Left ventricle myocardium inferior (tissue), 1 donor: ENCODE measurements around the gene SLC20A1. TPM values are rescaled to one million over a fixed set of nuclear protein-coding genes. Genes with fewer than 3 reads are reported as not detected.

ENCODE experiments used
- DNase-seq: peaks from one replicate; pipeline ENCODE4 v3.0.0-alpha.2; 2020
- H3K27ac ChIP-seq: fragments of 200-600 bp; replicated peaks from 2 replicates; pipeline ENCODE4 v1.8.0; 2021
- H3K27me3 ChIP-seq: fragments of 200-600 bp; 2 replicates; pipeline ENCODE4 v1.8.0; 2021; ENCODE audit warnings: low read depth
- H3K36me3 ChIP-seq: fragments of 200-600 bp; 2 replicates; pipeline ENCODE4 v1.8.0; 2021
- H3K4me1 ChIP-seq: fragments of 200-600 bp; 2 replicates; pipeline ENCODE4 v1.8.0; 2021
- H3K4me3 ChIP-seq: fragments of 200-600 bp; 2 replicates; pipeline ENCODE4 v1.8.0; 2021; ENCODE audit warnings: mild to moderate bottlenecking, moderate library complexity
- H3K9me3 ChIP-seq: fragments of 200-600 bp; replicated peaks from 2 replicates; pipeline ENCODE4 v1.8.0; 2021
- intact Hi-C: fragments of 100-400 bp; cut with micrococcal nuclease; formaldehyde crosslinking; loops from one replicate; pipeline ENCODE4 v1.11.0; 2022
- total RNA-seq: library from RNA; stranded (reverse); fragmentation: NEBNext Ultra II Directional; extraction: Animal tissue kit (Norgen Biotek cat#: 25700); gene quantifications from one replicate; pipeline ENCODE4 v1.2.1, GENCODE V29; 2021
- TF ChIP-seq, protein P1 (sequence below): fragments of 200-600 bp; IDR thresholded peaks from 2 replicates; pipeline ENCODE4 v1.8.0; 2021; ENCODE audit warnings: antibody characterized with exemption, mild to moderate bottlenecking, borderline replicate concordance
- donor health status: DM: no; HTN: yes; CAD: no; lungs with severe emphysema.

SLC20A1 gene
- total RNA-seq, 1 donor from 2014 or later, result 10.5 TPM

DNA sequence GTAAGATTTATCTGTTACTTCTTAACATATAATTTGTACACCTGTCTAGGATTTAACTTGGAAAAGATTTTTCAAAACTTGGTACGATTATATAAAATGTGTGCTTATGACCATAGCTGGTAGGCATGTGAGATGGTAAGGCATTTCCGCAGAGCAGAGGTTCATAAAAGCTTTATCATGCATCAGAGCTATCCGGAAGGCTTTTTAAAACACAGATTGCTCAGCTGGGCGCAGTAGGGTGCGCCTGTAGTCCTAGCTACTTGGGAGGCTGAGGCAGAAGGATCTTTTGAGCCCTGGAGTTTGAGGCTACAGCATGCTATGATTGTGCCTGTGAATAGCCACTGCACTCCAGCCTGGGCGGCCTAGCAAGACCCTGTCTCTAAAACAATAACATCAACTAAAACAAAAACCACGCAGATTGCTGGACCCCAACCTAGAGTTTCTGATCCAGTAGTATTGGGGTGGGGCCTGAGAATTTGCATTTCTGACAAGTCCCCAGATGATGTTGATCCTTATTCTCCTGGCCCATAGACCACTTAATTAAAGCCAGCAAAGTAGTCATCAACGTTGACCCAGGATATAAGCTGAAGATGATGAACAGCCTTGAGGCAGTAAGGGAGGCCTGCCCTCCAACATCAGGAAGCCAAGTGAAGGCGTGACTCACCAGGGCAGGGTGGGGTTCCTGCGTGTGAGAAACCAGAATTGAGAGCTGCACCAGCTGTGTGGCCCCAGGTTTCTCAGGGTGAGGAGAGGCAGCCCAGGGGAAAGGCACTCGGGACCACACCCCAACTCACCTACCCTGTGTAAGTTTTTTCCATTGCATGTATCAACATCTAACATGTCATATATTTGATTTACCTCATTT is 21.6 kb upstream of the SLC20A1 start:
- no peaks in the 10 kb centered on the region for H3K36me3 ChIP-seq
- no peak overlapping the region for H3K4me3 ChIP-seq
- no peak overlapping the region for H3K27ac ChIP-seq
- peaks cover 26% of the 10 kb centered on the region for H3K4me1 ChIP-seq
- intact Hi-C loops, result loop anchor here (10.0 kb wide), 2 partner anchors 61 to 101 kb away; partner anchors contain the start of gene NT5DC4
- H3K27me3 ChIP-seq, result peaks cover 2% of the 10 kb centered on the region
- no peaks in the 10 kb centered on the region for H3K9me3 ChIP-seq
- DNase-seq, result peak; percentile 29
- TF ChIP-seq, protein P1, sequence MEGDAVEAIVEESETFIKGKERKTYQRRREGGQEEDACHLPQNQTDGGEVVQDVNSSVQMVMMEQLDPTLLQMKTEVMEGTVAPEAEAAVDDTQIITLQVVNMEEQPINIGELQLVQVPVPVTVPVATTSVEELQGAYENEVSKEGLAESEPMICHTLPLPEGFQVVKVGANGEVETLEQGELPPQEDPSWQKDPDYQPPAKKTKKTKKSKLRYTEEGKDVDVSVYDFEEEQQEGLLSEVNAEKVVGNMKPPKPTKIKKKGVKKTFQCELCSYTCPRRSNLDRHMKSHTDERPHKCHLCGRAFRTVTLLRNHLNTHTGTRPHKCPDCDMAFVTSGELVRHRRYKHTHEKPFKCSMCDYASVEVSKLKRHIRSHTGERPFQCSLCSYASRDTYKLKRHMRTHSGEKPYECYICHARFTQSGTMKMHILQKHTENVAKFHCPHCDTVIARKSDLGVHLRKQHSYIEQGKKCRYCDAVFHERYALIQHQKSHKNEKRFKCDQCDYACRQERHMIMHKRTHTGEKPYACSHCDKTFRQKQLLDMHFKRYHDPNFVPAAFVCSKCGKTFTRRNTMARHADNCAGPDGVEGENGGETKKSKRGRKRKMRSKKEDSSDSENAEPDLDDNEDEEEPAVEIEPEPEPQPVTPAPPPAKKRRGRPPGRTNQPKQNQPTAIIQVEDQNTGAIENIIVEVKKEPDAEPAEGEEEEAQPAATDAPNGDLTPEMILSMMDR, result no peak

DNA sequence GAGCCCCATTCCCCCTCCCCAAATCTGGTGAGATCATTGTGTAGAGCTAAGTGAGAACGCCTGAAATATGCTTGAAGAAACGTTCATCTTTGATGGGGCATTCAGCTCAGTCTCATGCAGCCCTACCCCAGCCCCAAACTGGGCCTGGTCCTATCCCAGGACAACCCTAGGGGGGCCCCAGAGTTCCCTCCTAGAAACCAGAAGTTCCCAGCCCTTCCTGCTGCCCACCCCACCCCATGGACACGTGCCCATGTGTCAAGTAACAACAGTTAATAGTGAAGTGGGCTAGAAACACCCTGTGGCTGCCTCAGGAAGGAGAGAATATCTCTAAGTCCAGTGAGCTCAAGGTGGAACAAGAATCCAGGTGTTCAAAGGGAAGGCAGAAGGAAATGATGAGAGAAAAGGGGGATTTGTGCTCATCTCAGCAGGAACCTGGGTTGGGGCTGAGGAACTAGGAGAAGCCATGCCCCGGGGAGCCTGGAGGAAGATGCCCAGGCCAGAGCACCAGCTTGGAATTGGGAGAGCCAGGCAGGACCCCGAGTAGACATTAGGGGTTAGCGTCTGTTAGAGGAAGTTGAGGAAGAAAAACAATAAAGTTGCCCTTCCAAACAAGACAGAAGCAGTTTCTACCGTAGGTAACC is 20.1 kb upstream of the SLC20A1 start:
- no peak overlapping the region for H3K27ac ChIP-seq

DNA sequence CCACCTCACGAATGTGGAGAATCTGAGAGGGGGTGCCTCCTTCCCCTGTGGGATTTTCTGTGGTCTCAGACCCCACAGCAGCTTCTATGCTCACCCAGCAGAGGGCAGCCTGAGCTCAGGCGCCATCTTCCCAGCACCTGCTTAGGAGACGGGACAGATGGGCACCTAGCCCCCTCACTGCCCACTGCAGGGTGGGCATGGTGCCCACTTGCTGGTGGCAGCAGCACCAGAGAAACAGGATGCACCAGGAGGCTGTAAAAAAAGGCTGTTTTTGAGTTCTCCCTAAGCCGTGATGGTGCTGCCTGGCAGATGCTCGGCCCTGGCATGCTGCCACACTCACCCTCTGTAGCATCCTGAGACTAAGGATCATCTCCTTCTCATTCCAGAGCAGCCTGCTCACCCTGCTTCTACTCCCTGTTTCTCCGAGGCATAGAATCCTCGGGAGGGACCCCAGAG is 19.1 kb upstream of the SLC20A1 start:
- peak overlapping the region; percentile 34 for H3K4me3 ChIP-seq
- H3K4me1 ChIP-seq, result peaks cover 40% of the 10 kb centered on the region
- peaks cover 15% of the 10 kb centered on the region for H3K27me3 ChIP-seq
- no peaks in the 10 kb centered on the region for H3K9me3 ChIP-seq
- intact Hi-C loops, result loop anchor here (10.0 kb wide), 2 partner anchors 58 to 98 kb away; partner anchors contain the start of gene NT5DC4
- peak; percentile 56 for DNase-seq
- peak overlapping the region; percentile 77 for H3K27ac ChIP-seq
- no peaks in the 10 kb centered on the region for H3K36me3 ChIP-seq
- TF ChIP-seq, protein P1, result peak; percentile 89

More for the DNA sequence above, 20.1 kb upstream of the SLC20A1 start:
- Histone ChIP-seq H3K4me1 (peaks cover 32% of the 10 kb centered on the region), H3K27me3 (peaks cover 12% of the 10 kb centered on the region), H3K36me3 (no peaks in the 10 kb centered on the region), H3K4me3 (no peak overlapping the region), H3K9me3 (no peaks in the 10 kb centered on the region)
- intact Hi-C loops, result loop anchor here (10.0 kb wide), 2 partner anchors 59 to 99 kb away; partner anchors contain the start of gene NT5DC4
- TF ChIP-seq, protein P1, result no peak
- no peak for DNase-seq

DNA sequence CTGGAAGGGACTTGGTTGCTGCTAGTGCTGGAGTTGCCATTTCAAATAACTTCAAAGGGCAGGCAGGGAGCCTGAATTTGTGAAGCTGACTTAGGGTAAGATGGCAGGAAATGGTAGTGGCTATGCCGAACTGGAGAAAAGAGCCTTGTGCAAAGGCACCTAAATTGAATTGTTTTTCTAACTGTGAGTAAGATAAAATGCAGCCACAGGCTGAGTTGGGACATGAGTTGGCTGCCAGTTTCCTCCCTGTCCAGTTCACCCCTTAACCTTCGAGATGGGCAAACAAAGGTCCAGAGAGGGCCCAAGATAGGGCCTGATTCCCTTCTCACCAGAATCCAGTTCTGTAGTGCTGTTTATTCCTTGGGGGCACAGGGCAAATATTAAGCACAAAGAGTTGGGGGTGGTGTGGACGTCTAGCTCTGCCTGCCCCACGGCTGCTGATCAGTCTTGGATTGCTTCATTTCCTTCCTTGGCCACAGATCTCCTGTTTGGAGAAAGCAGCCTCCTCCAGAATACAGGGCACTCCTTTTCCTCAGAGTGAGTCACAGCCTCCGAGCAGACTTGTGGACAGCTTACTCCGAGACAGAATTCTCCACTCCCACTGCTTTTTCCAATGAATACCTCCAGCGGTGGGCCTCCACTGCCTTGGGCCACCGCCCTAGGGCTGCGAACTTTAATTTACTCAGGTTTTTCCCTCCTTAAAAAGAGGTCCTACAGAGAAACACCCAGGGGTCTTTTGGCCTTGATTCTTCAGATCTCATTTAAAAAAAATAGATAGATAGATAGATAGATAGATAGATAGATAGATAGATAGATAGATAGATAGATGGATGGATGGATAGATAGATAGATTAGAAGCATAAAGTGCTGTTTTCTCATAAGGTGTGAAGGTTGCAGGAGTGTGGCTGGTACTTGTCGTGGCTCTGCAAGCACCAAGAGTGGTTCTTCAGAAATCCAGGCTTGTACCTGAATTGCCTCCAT is 18.4 kb upstream of the SLC20A1 start:
- TF ChIP-seq, protein P1, result no peak
- Histone ChIP-seq H3K4me3 (peak overlapping the region; percentile 34), H3K4me1 (peaks cover 40% of the 10 kb centered on the region), H3K36me3 (no peaks in the 10 kb centered on the region), H3K27me3 (peaks cover 15% of the 10 kb centered on the region), H3K9me3 (no peaks in the 10 kb centered on the region), H3K27ac (peak overlapping the region; percentile 77)
- intact Hi-C loops, result loop anchor here (10.0 kb wide), 2 partner anchors 57 to 97 kb away; partner anchors contain the start of gene NT5DC4
- DNase-seq, result peak; percentile 45
